NCI-H2081 treated with DMSO at 0.1 percent for 48 hours (cell line): ENCODE data around the gene ITPR1.

Experiments used
- DNase-seq: peaks from one replicate; lab custom pipeline; 2025; lab: John Stamatoyannopoulos, UW

Gene ITPR1

DNA sequence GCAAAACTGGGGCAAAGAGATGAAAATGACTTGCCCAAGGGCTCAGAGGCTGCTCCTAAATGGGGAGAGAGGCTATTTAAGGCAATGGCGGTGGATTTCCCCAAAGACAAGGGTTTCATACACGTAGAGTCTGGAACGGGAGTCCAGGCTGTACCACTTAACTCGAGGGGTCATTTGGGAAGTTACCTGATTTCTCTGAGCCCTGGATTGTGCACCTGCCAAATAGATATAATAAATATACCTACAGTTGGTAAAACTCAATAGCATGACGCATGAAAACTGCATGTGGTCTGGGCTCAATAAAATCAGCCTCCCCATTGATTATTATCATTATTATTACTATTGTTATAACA is 1.3 kb upstream of the ITPR1 start:
- DNase-seq, result no peak

DNA sequence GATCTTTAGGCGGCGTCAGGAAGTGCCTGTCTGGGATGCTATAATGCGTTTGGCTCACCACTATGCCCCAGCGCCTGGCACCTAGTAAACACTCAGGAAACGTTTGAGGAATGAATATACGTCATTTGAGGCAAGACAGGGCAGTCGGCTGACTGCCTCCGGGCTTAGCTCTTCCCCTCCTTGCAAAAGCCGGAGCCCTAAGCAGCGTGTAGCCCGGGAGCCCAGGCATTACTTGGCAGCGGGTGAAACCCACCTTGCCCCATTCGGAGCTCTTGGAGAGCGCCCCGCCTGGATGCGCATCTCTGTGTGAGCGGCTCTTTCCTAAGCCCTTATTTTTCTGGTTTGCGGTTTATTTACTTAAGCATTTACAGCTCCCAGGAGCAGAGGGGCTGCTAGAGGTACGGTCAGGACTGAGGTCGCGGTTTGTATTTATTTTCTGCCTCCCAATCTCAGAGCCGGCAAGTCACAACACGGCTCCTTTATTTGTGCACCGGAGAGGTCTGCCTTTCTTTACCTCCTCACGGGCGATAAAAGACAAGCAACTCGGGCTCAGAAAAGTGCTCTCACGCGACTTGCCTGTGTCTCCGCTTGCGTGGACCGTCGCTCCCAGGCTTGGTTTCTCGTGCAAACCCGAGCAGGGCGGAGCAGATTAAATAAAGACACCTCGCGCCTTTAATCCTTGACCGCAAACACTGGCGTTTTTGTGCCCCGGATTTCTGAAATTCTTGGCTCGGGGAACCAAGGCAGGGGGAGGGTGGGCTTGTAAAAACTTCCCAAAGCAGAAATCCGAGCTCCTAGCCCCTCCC is 737 bp upstream of the ITPR1 start:
- no peak for DNase-seq

DNA sequence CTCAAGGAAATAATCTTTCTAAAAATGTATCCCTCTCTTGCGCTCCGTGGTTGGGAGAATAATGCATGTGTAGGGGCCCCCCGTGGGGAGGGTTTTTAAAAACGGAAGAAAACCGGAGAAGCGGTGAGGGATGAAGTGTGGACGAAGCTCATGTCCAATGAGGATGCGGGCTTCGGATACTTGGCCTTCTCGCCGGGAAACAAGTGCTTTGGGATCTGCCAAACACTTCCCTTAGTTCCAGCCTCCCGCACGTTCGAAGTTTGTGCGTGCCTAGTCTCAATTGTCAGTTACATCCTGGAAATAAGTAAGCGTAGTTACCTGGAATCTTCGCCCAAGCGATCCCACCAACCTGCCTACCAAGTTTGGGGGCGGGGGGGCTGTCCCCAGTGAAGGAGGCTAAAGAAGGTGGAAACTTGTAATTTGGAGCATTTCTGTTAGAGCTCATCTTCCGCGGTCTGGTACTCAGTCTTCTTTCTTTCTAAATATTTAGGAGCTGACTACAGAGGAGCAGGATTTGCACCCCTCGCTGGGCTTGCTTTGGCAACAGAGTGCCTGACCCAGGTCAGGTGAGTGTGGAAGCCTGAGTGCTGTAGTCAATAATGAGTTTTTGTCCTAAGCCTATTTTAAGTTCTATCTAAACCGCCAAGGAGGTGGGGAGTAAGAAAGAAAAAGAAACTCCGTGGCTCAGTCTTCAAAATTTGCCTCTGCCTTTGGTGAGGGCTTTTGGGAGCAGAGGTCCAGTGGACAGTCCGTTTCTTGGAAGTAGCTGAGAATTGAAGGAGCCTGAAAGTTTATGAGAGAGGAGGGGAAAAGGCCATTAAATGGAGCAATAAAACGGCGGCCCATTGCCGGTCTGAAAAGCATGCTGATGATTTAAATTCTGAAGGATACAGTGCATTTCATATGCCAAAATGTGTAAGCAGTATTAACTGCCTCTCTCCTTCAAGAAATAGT is 1.1 kb downstream of the ITPR1 start:
- no peak for DNase-seq

DNA sequence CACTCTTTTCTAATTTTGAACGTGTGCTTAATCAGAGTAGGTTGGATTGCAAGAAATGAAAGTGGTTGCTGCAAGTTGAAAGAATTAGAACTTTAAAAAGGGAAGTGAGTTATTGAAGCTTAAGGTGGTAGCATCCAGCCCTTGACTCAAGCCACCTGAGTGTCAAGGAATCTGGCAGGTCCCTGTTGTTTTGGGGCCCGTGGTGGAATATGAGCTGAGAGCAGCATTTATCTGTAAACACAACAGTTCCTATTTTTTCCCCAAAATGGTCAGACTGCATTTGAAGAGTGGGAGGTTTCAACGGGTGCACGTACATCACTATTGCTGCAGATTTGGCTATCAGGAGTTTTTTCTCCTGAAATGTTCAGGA is 1.7 kb downstream of the ITPR1 start:
- DNase-seq, result no peak

GRCh38 chr3:4495294-4496086 is 2.3 kb downstream of the ITPR1 start:
- no peak for DNase-seq

- no peak for DNase-seq
Observed at GRCh38 chr3:4496087-4496452, 2.9 kb downstream of the ITPR1 start.

DNA sequence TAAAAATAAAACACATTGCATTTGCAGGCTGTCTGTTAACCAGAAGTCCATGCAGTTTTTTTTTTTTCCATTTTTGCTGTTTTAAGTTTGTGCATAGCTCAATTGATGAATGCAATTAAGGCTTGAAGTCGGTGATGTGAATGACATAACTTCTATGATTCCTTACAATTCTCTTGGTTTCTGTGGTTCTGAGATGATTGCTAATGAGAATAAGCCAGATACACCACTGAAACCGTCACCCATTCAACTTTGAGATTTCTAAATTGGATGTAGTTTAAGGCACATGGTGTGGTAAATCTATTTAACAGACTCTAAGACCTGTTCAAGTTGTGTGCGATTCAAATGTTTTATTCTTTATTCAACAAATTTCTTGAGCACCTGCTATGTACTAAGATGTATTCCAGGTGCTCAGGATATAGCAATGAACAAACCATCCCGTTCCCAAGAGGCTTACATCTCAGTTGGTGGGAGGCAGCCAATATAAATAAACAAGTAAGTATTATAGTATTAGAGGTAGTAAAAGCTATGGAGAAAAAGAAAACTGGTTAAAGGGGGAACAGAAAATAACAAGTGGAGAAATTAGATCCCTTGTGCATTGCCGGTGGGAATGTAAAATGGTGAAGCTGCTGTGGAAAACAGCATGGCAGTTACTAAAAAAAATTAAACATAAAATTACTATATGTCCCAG is 4.0 kb downstream of the ITPR1 start:
- DNase-seq, result no peak

- no peak for DNase-seq
Observed at GRCh38 chr3:4497843-4498324, 4.7 kb downstream of the ITPR1 start.

GRCh38 chr3:4498446-4498845 is 5.3 kb downstream of the ITPR1 start:
- DNase-seq, result no peak

DNA sequence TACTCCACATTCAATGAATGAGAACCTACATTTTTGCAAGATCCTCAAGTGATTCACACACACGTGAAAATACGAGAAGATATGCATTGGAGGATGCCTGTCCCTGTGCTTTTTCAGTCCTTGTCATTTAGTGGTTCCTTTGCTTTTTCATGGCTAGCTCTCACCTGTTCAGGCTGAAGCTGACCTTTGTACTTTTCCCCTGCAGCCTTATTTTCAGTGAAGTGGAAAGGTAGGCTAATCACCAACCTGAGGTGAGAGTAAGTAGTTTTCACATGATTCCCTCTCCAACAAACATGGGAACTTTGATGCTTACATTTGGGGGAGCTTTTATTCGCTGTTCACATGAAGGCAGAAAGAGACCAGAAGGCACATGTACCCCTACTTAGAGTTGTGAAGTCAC is 8.3 kb downstream of the ITPR1 start:
- no peak for DNase-seq

GRCh38 chr3:4501927-4502326 is 8.8 kb downstream of the ITPR1 start:
- DNase-seq, result no peak

DNA sequence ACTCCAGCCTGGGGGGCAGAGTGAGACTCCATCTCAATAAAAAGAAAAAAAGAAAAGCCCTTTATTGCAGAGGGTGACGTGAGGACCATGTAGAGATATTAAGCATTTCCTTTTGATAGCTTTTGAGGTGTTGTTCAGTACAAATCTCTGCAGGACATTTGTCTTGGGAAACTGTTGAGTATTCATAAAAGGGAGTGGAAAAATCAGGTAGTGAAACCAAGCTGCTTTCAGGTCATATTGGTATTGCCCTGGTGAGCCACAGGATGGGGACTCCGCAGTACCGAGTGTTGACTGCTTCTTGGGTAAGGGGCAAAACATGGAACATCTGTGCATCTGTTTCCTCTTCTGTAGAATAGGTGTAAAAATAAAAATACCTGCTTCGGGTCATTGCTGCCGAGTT is 9.9 kb downstream of the ITPR1 start:
- no peak for DNase-seq

GRCh38 chr3:4504340-4505261 is 11.5 kb downstream of the ITPR1 start:
- DNase-seq, result no peak

DNA sequence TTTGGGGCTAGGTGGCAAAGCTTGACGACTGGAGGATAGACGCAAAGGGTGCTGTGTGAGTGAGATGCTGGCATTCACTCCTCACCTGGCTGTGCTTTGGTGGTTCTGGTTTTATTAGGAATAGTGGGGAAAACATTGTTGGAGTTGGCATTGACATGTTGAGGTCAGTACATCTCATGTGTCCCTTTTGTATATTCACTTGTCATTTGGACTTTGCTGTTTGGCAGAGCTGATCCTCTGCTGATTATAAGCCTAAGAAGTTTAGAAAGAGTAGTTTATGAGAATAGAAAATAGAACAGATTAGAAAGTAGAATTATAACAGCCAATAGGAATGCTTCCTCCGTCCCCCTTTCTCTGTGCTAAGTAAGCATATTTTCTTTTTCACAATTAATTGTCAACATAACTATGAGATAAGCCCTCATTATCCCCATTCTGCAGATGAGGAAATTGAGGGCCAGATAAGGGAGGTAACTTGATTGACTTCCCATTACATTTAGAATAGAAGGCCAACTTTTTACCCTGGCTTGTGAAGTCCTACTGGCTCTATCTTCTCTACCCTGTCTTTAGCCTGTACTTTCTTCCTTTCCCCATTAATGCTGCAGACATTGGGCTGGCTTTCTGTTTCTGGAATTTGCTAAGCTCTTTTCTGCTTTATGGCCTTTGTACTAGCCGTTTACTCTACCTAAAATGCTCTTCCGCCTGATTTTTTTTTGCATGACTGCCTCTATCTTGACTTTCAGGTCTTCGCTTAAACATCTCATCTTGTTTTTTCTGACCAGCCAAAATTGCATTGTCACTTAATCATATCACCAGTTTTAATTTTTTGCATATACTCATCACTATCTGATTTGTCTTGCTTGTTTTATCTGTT is 12.8 kb downstream of the ITPR1 start:
- no peak for DNase-seq

DNA sequence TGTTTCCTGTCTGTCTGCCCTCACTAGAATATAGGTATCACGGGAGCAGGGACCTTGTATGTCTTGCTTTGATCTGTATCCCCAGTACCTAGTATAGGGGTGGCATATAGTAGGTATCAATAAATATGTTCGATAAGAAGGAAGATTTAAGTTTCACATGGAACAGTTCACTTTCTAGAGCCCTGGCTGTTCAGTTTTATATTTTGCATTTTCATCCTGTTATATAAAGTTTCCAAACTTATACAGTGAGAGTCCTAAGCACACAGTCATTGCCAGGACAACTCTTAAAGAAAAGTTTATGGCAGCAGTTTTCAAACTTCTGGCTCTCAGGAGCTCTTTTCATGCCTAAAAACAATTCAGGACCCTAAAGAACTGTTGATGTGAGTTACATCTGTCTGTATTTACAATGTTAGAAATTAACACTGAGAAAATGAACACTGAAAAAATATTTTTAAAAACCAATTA is 13.4 kb downstream of the ITPR1 start:
- no peak for DNase-seq

DNA sequence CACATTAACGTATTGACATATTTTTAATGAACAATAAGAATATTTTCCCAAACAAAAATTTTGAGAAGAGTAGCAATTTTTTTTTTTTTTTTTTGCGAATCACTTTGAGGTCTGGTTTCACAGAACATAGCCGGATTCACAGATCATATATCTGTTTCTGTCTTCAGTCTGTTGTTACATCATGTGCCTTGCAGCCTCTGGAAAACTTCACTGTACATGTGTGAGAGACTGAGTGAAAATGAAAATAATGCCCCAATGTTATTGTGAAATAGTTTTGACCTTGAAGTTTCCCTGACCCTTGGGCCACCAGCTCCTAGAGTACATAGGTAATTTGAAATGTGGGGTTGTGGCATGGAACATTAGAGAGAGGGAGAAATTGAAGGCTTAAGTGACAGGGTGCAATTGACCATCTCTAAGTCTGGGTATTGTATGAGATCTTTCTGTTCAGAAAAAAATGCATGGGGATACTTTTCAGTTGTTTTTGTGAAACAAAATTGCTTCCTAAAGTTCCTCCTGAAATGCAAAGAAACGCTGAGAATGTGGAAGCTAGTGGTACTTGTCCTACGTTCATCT is 14.0 kb downstream of the ITPR1 start:
- DNase-seq, result no peak

- DNase-seq, result no peak
Observed at GRCh38 chr3:4508048-4508981, 15.2 kb downstream of the ITPR1 start.

- no peak for DNase-seq
Observed at GRCh38 chr3:4509043-4509442, 15.9 kb downstream of the ITPR1 start.
